ENCODE results near the gene ANO10. TPM values are rescaled to one million over a fixed set of nuclear protein-coding genes. Genes with fewer than 3 reads are reported as not detected.
"Not testable (repeated sequence)": the region's sequence is repeated elsewhere in the genome, so short reads cannot be mapped to it uniquely, and the experiment has no call there.

Gene ANO10
- total RNA-seq, 1 donor from 2014 or later: 4.9 TPM

DNA sequence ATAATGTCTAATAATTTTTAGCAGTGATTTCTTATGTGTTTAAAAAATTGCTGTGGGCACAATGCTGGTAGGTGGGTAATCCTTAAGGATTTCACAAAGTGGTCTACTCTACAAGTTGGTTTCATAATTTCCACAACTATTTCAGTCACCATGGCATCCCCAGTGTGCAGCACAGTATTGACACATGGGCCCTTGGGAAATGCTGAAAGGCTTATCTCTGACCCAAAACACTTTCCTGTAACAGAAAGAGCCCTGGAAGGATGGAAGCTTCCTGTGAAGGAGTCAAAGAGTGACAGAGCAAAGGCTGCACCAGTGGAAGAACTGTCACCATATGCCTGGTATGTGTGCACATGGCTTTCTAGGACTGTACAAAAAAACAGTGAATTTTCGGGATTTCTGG lies 153.7 kb downstream of the ANO10 start:
- no peaks in the 10 kb centered on the region for H3K36me3 Mint-ChIP-seq (ENCODE audit: low read depth)
- DNase-seq (ENCODE audit: low spot score): no peak
- no peaks in the 10 kb centered on the region for H3K4me1 Mint-ChIP-seq (ENCODE audit: low read depth)
- H3K4me3 Mint-ChIP-seq (ENCODE audit: low read depth): no peak overlapping the region
- peaks cover 5% of the 10 kb centered on the region for H3K27me3 Mint-ChIP-seq (ENCODE audit: low read depth)
- no peak overlapping the region for H3K27ac Mint-ChIP-seq
- H3K9me3 Mint-ChIP-seq: peaks cover 10% of the 10 kb centered on the region
- intact Hi-C loops (cut with micrococcal nuclease): no loop called here

DNA sequence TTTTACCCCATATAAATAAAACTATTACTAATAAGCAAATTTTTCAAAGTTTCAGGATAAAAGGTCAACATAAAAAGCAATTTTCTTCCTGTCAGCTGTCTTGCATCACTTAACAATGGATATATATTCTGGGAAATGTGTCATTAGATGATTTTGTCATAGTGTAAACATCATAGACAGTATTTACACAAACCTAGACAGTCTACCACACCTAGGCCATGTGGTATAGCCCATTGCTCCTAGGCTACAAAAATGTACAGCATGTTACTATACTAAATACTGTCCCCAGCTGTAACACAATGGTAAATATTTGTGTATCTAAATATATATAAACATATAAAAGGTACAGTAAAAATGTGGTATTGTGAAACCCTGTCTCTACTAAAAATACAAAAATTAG lies 156.7 kb downstream of the ANO10 start:
- Mint-ChIP-seq H3K27me3 (ENCODE audit: low read depth) (peaks cover 2% of the 10 kb centered on the region), H3K27ac (no peak overlapping the region), H3K4me3 (ENCODE audit: low read depth) (no peak overlapping the region), H3K4me1 (ENCODE audit: low read depth) (peaks cover 2% of the 10 kb centered on the region), H3K36me3 (ENCODE audit: low read depth) (no peaks in the 10 kb centered on the region), H3K9me3 (peaks cover 17% of the 10 kb centered on the region)
- DNase-seq (ENCODE audit: low spot score): no peak
- intact Hi-C loops (cut with micrococcal nuclease): no loop called here

DNA sequence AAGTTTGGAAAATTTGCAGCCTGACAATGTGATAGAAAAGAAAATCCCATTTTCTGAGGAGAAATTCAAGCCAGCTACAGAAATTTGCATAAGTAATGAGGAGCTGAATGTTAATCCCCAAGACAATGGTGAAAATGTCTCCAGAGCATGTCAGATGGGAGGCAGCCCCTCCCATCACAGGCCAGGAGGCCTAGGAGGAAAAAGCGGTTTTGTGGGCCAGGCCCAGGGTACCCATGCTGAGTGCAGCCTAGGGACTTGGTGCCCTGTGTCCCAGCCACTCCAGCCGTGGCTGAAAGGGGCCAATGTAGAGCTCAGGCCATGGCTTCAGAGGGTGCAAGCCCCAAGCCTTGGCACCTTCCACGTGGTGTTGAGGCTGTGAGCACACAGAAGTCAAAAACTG lies 159.2 kb downstream of the ANO10 start:
- H3K27ac Mint-ChIP-seq; DNase-seq (ENCODE audit: low spot score); H3K4me1 Mint-ChIP-seq (ENCODE audit: low read depth); H3K27me3 Mint-ChIP-seq (ENCODE audit: low read depth); H3K4me3 Mint-ChIP-seq (ENCODE audit: low read depth); intact Hi-C loops (cut with micrococcal nuclease); H3K36me3 Mint-ChIP-seq (ENCODE audit: low read depth): not testable (repeated sequence)
- peaks cover 17% of the 10 kb centered on the region for H3K9me3 Mint-ChIP-seq

- no peak overlapping the region for H3K27ac Mint-ChIP-seq
- peaks cover 17% of the 10 kb centered on the region for H3K9me3 Mint-ChIP-seq
- H3K4me1 Mint-ChIP-seq (ENCODE audit: low read depth): peaks cover 2% of the 10 kb centered on the region
- H3K4me3 Mint-ChIP-seq (ENCODE audit: low read depth): no peak overlapping the region
- H3K27me3 Mint-ChIP-seq (ENCODE audit: low read depth): peaks cover 1% of the 10 kb centered on the region
- intact Hi-C loops (cut with micrococcal nuclease): no loop called here
- no peaks in the 10 kb centered on the region for H3K36me3 Mint-ChIP-seq (ENCODE audit: low read depth)
- no peak for DNase-seq (ENCODE audit: low spot score)
Observed at GRCh38 chr3:43461345-43461744, 160.5 kb downstream of the ANO10 start.

GRCh38 chr3:43457038-43457437 lies 164.8 kb downstream of the ANO10 start:
- H3K27me3 Mint-ChIP-seq (ENCODE audit: low read depth); H3K4me3 Mint-ChIP-seq (ENCODE audit: low read depth); H3K9me3 Mint-ChIP-seq; H3K4me1 Mint-ChIP-seq (ENCODE audit: low read depth); H3K27ac Mint-ChIP-seq; H3K36me3 Mint-ChIP-seq (ENCODE audit: low read depth); intact Hi-C loops (cut with micrococcal nuclease); DNase-seq (ENCODE audit: low spot score): not testable (repeated sequence)

- no peak overlapping the region for H3K4me3 Mint-ChIP-seq (ENCODE audit: low read depth)
- H3K9me3 Mint-ChIP-seq: no peaks in the 10 kb centered on the region
- H3K27ac Mint-ChIP-seq: no peak overlapping the region
- peaks cover 1% of the 10 kb centered on the region for H3K27me3 Mint-ChIP-seq (ENCODE audit: low read depth)
- H3K4me1 Mint-ChIP-seq (ENCODE audit: low read depth): no peaks in the 10 kb centered on the region
- intact Hi-C loops (cut with micrococcal nuclease): no loop called here
- no peaks in the 10 kb centered on the region for H3K36me3 Mint-ChIP-seq (ENCODE audit: low read depth)
- DNase-seq (ENCODE audit: low spot score): no peak
Observed at GRCh38 chr3:43455233-43455632, 166.6 kb downstream of the ANO10 start.

DNA sequence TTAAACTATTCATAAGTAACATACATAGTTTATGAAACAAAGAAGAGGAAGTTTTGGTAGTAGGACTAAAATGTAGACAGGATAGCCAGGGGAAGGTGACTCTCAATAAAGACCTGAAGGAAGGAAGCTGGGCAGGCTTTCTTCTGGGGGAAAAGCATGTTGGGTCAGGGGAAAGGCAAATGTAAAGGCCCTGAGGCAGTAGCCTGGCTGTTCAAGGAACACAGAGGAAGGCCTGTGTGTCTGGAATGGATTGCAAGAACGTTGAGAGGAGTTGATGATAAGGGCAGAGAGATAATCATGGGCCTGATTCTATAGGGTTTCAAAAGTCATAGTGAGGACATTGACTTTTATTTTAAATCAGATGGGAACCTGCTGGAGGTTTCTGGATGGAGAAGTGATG lies 167.8 kb downstream of the ANO10 start:
- Mint-ChIP-seq H3K4me3 (ENCODE audit: low read depth) (no peak overlapping the region), H3K27ac (no peak overlapping the region), H3K4me1 (ENCODE audit: low read depth) (no peaks in the 10 kb centered on the region), H3K9me3 (no peaks in the 10 kb centered on the region), H3K27me3 (ENCODE audit: low read depth) (peaks cover 1% of the 10 kb centered on the region), H3K36me3 (ENCODE audit: low read depth) (no peaks in the 10 kb centered on the region)
- DNase-seq (ENCODE audit: low spot score): no peak
- intact Hi-C loops (cut with micrococcal nuclease): no loop called here

- Mint-ChIP-seq H3K4me3 (ENCODE audit: low read depth) (no peak overlapping the region), H3K27me3 (ENCODE audit: low read depth) (no peaks in the 10 kb centered on the region), H3K36me3 (ENCODE audit: low read depth) (no peaks in the 10 kb centered on the region), H3K27ac (no peak overlapping the region), H3K4me1 (ENCODE audit: low read depth) (peaks cover 6% of the 10 kb centered on the region), H3K9me3 (no peaks in the 10 kb centered on the region)
- intact Hi-C loops (cut with micrococcal nuclease): no loop called here
- no peak for DNase-seq (ENCODE audit: low spot score)
Observed at GRCh38 chr3:43451670-43452254, 170.0 kb downstream of the ANO10 start.

DNA sequence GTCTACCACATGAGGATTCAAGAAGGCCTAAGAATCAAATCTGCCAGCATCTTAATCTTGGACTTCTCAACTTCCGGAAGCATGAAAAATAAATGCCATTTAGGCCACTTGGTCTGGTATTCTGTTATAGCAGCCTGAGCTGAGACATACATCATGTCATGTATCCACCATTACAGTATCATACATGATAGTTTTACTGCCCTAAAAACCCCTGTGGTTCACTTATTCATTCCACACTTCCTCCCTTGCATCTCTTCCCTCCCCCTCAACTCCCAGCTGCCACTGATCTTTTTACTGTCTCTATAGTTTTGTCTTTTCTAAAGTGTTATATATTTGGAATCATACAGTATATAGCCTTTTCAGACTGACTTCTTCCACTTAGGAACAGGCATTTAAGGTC lies 173.7 kb downstream of the ANO10 start:
- intact Hi-C loops (cut with micrococcal nuclease): no loop called here
- DNase-seq (ENCODE audit: low spot score): no peak
- H3K27me3 Mint-ChIP-seq (ENCODE audit: low read depth): no peaks in the 10 kb centered on the region

DNA sequence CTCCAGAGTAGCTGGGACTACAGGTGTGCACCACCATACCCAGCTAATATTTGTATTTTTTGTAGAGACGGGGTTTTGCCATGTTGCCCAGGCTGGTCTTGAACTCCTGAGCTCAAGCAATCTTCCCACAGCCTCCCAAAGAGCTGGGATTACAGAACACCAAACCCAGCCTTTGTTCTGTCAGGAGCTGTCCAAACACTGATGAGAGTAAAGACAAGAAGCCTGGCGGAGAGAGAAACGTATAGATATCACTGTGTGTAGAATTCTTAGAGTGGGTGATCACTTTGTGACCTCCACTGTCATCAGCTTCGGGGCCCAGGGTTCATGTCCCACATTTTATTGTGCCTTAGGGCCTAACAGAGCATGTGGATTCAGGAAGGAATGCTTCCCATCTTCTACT lies 176.0 kb downstream of the ANO10 start:
- Mint-ChIP-seq H3K27ac (no peak overlapping the region), H3K27me3 (ENCODE audit: low read depth) (no peaks in the 10 kb centered on the region), H3K9me3 (no peaks in the 10 kb centered on the region), H3K4me3 (ENCODE audit: low read depth) (no peak overlapping the region), H3K36me3 (ENCODE audit: low read depth) (no peaks in the 10 kb centered on the region), H3K4me1 (ENCODE audit: low read depth) (peaks cover 6% of the 10 kb centered on the region)
- no peak for DNase-seq (ENCODE audit: low spot score)
- intact Hi-C loops (cut with micrococcal nuclease): no loop called here

More for the DNA sequence above, 173.7 kb downstream of the ANO10 start:
- no peaks in the 10 kb centered on the region for H3K9me3 Mint-ChIP-seq
- H3K36me3 Mint-ChIP-seq (ENCODE audit: low read depth): no peaks in the 10 kb centered on the region
- peaks cover 6% of the 10 kb centered on the region for H3K4me1 Mint-ChIP-seq (ENCODE audit: low read depth)
- H3K27ac Mint-ChIP-seq: no peak overlapping the region
- H3K4me3 Mint-ChIP-seq (ENCODE audit: low read depth): no peak overlapping the region

DNA sequence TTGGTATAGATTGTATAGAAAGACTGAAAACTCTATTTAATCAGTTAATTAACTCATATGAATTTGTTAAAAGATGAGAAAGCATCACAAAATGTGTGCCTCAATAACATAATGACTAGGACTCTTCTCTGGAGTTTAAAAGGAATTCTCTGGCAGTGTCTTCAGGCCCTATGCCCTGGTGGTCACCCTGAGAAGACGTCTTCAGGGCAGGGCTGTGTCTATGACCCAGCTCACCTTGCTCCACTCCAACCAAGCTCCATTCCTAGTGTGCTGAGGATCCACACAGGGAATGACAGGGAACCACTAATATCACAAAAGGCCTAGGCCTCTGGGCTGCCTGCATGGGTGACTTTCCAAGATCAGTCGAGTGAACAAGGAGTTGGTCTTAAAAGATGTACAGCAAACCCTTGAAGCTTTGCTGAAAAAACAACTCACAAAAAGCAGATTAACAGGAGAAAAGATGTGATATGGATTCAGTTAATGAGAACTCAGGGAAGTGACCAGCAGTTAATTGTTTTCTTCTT lies 178.9 kb downstream of the ANO10 start:
- intact Hi-C loops (cut with micrococcal nuclease): no loop called here
- Mint-ChIP-seq H3K4me1 (ENCODE audit: low read depth) (no peaks in the 10 kb centered on the region), H3K27me3 (ENCODE audit: low read depth) (no peaks in the 10 kb centered on the region), H3K4me3 (ENCODE audit: low read depth) (no peak overlapping the region), H3K36me3 (ENCODE audit: low read depth) (no peaks in the 10 kb centered on the region), H3K27ac (no peak overlapping the region), H3K9me3 (no peaks in the 10 kb centered on the region)
- no peak for DNase-seq (ENCODE audit: low spot score)

DNA sequence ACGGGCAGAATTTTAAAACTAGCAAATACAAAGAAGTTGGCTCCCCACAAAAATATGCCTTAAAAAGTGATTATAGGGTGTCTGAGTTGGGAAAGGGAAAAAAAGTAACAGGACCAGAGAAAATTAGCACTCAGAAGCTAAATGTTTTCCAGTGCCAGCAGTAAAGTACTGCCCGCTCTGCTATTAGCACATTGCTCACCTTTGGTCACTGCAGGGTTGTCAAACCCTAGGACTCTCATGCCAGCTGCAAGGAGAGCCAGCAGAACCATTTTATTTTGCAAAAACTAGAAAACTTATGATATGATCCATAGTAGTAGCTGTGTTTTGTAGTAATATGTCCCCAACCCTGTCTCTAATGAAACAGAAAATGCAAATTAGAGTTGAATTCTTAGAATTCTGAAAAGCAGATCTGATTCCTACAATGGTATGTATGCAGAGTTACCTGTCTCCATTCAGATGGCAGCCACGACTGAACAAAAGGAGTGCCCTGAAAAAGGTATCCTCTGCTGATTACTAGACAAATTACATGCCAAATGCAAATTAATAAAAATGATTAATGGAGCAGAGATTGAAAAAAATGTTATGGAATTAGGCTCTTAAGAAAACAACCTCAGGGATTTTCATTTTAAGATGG lies 185.2 kb downstream of the ANO10 start:
- no peak for DNase-seq (ENCODE audit: low spot score)
- Mint-ChIP-seq H3K9me3 (no peaks in the 10 kb centered on the region), H3K4me1 (ENCODE audit: low read depth) (no peaks in the 10 kb centered on the region), H3K4me3 (ENCODE audit: low read depth) (no peak overlapping the region), H3K27ac (no peak overlapping the region), H3K27me3 (ENCODE audit: low read depth) (no peaks in the 10 kb centered on the region), H3K36me3 (ENCODE audit: low read depth) (no peaks in the 10 kb centered on the region)
- intact Hi-C loops (cut with micrococcal nuclease): no loop called here

DNA sequence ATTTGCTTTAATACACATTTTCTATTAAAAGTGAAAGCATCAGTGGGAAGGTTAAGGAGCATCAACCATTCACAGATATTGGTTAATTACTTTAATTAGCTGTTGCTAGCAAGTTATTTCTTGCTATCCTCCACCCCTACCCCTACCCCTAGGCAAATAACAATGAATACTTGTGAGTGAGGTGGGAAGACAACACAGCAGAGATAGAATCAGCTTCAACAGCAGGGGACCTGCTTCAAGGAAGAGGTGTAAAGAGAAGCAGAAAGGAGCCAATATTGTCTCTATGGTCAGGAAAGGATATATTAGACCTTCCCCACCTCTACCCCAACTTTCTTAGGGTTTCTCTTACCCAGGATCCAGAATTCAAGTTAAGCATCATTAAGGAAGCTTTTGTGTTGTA lies 186.1 kb downstream of the ANO10 start:
- no peak for DNase-seq (ENCODE audit: low spot score)
- no peaks in the 10 kb centered on the region for H3K36me3 Mint-ChIP-seq (ENCODE audit: low read depth)
- H3K27me3 Mint-ChIP-seq (ENCODE audit: low read depth): no peaks in the 10 kb centered on the region
- intact Hi-C loops (cut with micrococcal nuclease): no loop called here
- no peak overlapping the region for H3K4me3 Mint-ChIP-seq (ENCODE audit: low read depth)
- no peaks in the 10 kb centered on the region for H3K9me3 Mint-ChIP-seq
- no peak overlapping the region for H3K27ac Mint-ChIP-seq
- no peaks in the 10 kb centered on the region for H3K4me1 Mint-ChIP-seq (ENCODE audit: low read depth)

Measured in activated T-helper 2 cell treated with anti-CD3 and anti-CD28 coated beads, Interferon-gamma antibody, Interleukin-2, Interleukin-4, amounts not matched to agents 10 μg/mL and 5 μg/mL and 100 μg/mL, durations not matched to agents 14 hours and 24 hours and 36 hours (primary cell).